ENCODE results near the gene PPFIA4. TPM values are rescaled to one million over a fixed set of nuclear protein-coding genes. Genes with fewer than 3 reads are reported as not detected.

The PPFIA4 gene
- total RNA-seq, 2 donors from 2014 or later, result 5.4 to 18.8 TPM

DNA sequence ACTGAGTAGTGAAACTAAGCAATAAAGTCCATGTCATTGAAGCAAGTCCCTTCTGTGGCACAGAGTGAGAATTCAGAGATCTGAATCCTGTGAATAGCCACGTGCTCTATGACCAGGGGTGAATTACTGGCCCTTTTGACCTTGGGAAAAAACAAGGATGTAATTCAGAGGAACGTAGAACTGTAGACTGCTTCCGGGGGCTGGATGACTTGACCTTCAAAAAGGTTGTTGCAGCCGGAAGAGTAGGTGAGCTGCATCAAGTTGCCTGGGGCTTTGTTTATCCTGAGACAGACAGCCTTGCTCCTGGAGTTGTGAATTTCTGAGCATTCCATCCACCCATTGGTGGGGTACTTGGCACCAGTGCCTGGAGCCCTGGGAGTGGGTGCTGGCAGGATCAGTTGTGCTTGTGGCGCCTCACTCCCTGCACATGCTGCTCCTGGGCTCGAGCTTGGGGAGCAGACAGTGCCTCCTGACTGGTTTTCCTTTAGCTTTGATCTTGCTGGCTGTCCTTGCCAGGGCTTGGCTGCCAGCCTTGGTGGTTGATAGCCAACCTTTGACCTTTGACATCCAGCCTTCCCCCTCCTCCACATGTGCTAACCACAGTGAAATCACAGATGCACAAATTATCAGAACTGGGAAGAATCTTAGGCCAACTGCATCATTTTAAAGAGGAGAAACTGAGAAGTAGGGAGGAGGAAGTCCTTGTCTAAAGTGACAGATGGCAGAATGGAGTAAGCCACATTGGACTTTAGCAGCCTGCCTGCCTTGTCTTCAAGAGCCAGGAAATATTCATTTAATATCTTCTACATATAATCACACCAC is 75.7 kb downstream of the PPFIA4 start:
- H3K27me3 Mint-ChIP-seq (ENCODE audit: low read depth), result peaks cover 10% of the 10 kb centered on the region
- no peak for DNase-seq

DNA sequence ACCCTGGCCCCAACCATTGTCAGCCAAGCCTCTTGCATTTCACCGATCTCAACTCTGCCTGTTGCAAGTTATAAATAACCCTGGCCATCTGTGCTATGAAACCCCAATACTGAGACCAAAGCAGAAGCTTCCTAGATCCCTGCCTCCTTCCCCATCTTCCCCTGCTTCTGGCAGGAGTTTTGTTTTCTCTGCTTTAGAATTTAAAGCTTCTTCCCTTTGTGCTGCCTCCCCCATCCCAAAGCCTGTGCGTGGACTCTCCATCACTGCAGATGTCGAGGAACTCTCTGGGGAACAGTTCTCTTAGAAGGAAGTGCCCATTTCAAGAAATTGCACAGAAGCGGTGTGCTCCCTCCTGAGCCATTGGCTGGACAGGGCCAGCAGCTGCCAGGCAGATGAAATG is 76.9 kb downstream of the PPFIA4 start:
- DNase-seq (no peak), ATAC-seq (replicated peaks in 1 of 2) (no peak)
- peaks cover 0 to 2% of the 10 kb centered on the region in 2 donors for H3K9me3 Mint-ChIP-seq
- H3K4me1 Mint-ChIP-seq (ENCODE audit: low read depth), result no peaks in the 10 kb centered on the region
- H3K27ac Mint-ChIP-seq, result no peak overlapping the region
- H3K36me3 Mint-ChIP-seq (ENCODE audit: insufficient read depth in 2 of 2), result no peaks in the 10 kb centered on the region
- no peak overlapping the region for H3K4me3 Mint-ChIP-seq
- H3K27me3 Mint-ChIP-seq (ENCODE audit: low read depth), result peaks cover 22% of the 10 kb centered on the region

More for the DNA sequence above, 75.7 kb downstream of the PPFIA4 start:
- Mint-ChIP-seq H3K27ac (no peak overlapping the region), H3K4me3 (no peak overlapping the region), H3K4me1 (ENCODE audit: low read depth) (no peaks in the 10 kb centered on the region), H3K36me3 (ENCODE audit: insufficient read depth in 2 of 2) (no peaks in the 10 kb centered on the region), H3K9me3 (peaks cover 0 to 2% of the 10 kb centered on the region in 2 donors)
- no peak for ATAC-seq (replicated peaks in 1 of 2)

DNA sequence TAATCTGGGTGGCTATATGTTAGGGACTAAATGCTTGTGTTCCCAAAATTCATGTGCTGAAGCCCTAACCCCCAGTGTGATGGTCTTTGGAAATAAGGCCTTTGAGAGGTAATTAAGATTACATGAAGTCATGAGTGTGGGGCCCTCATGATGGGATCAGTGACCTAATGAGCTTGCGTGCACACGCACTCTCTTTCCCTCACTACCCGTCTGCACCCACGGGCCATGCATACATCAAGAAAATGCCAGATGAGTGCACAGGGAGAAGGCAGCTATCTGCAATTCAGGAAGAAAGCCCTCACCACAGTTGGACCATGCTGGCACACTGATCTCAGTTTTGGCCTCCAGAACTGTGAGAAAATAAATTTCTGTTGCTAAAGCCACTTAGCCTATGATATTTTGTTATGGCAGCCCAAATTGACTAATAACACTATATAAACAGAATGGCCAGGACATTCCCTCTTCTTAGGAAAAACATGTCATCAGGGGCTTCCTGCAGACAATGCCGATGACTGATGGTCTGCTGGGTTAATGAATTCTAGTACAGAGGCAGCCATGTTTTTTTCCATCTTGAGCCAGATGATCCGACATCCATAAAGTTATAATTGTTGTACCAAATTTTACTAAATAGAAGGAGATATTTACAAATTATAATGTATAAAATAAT is 77.7 kb downstream of the PPFIA4 start:
- H3K9me3 Mint-ChIP-seq, result peaks cover 0 to 2% of the 10 kb centered on the region in 2 donors

DNA sequence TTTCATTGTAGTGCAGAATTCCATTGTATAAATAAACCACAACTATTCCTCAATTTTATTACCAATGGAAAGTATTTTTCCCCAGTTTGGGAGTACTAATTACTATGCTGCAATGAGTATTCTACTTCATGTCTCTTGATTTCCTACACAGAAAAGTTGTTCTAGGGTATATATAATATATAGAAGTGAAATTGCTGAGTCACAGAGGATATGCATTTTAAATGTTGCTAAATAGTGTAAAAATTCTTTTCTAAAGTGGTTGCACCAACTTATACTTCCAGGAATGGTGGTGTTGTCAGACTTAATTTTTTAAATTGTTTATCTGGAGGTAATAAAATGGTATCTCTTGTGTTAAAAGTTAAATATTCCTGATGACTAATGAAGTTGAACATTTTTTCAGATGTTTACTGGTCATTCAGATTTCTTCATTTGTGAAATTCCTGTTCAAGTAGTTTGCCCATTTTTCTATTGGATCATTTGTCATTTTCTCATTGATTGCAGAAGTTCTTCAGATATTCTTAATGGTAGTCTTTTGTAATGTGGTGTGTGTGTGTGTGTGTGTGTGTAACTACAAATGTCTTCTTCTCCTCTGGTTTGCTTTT is 78.6 kb downstream of the PPFIA4 start:
- Mint-ChIP-seq H3K36me3 (ENCODE audit: insufficient read depth in 2 of 2) (no peaks in the 10 kb centered on the region), H3K4me1 (ENCODE audit: low read depth) (no peaks in the 10 kb centered on the region), H3K4me3 (no peak overlapping the region), H3K27ac (no peak overlapping the region), H3K27me3 (ENCODE audit: low read depth) (peaks cover 39% of the 10 kb centered on the region), H3K9me3 (peaks cover 0 to 2% of the 10 kb centered on the region in 2 donors)
- ATAC-seq (replicated peaks in 1 of 2) (no peak), DNase-seq (no peak)

More for the DNA sequence above, 77.7 kb downstream of the PPFIA4 start:
- H3K27me3 Mint-ChIP-seq (ENCODE audit: low read depth), result peaks cover 29% of the 10 kb centered on the region
- no peaks in the 10 kb centered on the region for H3K4me1 Mint-ChIP-seq (ENCODE audit: low read depth)
- H3K36me3 Mint-ChIP-seq (ENCODE audit: insufficient read depth in 2 of 2), result no peaks in the 10 kb centered on the region
- no peak overlapping the region for H3K27ac Mint-ChIP-seq
- DNase-seq (no peak), ATAC-seq (replicated peaks in 1 of 2) (no peak)
- no peak overlapping the region for H3K4me3 Mint-ChIP-seq

- Mint-ChIP-seq H3K4me1 (ENCODE audit: low read depth) (no peaks in the 10 kb centered on the region), H3K4me3 (no peak overlapping the region), H3K27me3 (ENCODE audit: low read depth) (peaks cover 43% of the 10 kb centered on the region), H3K9me3 (no peaks in the 10 kb centered on the region), H3K27ac (no peak overlapping the region), H3K36me3 (ENCODE audit: insufficient read depth in 2 of 2) (no peaks in the 10 kb centered on the region)
- DNase-seq (no peak), ATAC-seq (replicated peaks in 1 of 2) (no peak)
Measured at GRCh38 chr1:203112475-203112874, 86.2 kb downstream of the PPFIA4 start.

GRCh38 chr1:203113308-203113707 is 87.0 kb downstream of the PPFIA4 start:
- no peak overlapping the region for H3K27ac Mint-ChIP-seq
- no peaks in the 10 kb centered on the region for H3K9me3 Mint-ChIP-seq
- ATAC-seq (replicated peaks in 1 of 2) (no peak), DNase-seq (no peak)
- H3K27me3 Mint-ChIP-seq (ENCODE audit: low read depth), result peaks cover 43% of the 10 kb centered on the region
- H3K36me3 Mint-ChIP-seq (ENCODE audit: insufficient read depth in 2 of 2), result no peaks in the 10 kb centered on the region
- H3K4me3 Mint-ChIP-seq, result no peak overlapping the region
- H3K4me1 Mint-ChIP-seq (ENCODE audit: low read depth), result no peaks in the 10 kb centered on the region

DNA sequence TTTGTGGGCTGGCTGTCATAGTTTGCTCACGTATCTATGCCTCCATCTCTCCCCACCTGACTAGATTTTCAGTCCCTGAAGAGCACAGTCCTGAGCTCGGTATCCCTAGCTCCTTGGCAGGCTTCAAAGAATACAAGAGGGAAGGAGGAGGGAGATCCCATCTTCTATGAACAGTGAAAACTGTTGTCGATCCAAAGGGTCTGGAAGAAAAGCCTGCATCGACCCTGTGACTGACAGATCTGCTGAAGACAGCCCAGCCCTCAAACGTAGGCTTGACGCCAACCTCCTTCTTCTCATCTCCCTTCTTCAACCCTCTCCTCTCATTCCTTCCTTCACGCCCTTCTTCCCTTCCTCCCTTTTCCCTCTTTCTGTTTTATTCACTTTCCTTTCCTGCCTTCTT is 87.9 kb downstream of the PPFIA4 start:
- Mint-ChIP-seq H3K27me3 (ENCODE audit: low read depth) (peaks cover 40% of the 10 kb centered on the region), H3K4me3 (no peak overlapping the region), H3K27ac (no peak overlapping the region), H3K4me1 (ENCODE audit: low read depth) (no peaks in the 10 kb centered on the region), H3K36me3 (ENCODE audit: insufficient read depth in 2 of 2) (no peaks in the 10 kb centered on the region), H3K9me3 (no peaks in the 10 kb centered on the region)
- ATAC-seq (replicated peaks in 1 of 2) (no peak), DNase-seq (no peak)

GRCh38 chr1:203116091-203116820 is 90.0 kb downstream of the PPFIA4 start:
- no peaks in the 10 kb centered on the region for H3K9me3 Mint-ChIP-seq
- no peak overlapping the region for H3K27ac Mint-ChIP-seq
- no peak for DNase-seq
- no peaks in the 10 kb centered on the region for H3K36me3 Mint-ChIP-seq (ENCODE audit: insufficient read depth in 2 of 2)
- no peak for ATAC-seq (replicated peaks in 1 of 2)
- no peaks in the 10 kb centered on the region for H3K4me1 Mint-ChIP-seq (ENCODE audit: low read depth)
- peaks cover 45% of the 10 kb centered on the region for H3K27me3 Mint-ChIP-seq (ENCODE audit: low read depth)
- no peak overlapping the region for H3K4me3 Mint-ChIP-seq

DNA sequence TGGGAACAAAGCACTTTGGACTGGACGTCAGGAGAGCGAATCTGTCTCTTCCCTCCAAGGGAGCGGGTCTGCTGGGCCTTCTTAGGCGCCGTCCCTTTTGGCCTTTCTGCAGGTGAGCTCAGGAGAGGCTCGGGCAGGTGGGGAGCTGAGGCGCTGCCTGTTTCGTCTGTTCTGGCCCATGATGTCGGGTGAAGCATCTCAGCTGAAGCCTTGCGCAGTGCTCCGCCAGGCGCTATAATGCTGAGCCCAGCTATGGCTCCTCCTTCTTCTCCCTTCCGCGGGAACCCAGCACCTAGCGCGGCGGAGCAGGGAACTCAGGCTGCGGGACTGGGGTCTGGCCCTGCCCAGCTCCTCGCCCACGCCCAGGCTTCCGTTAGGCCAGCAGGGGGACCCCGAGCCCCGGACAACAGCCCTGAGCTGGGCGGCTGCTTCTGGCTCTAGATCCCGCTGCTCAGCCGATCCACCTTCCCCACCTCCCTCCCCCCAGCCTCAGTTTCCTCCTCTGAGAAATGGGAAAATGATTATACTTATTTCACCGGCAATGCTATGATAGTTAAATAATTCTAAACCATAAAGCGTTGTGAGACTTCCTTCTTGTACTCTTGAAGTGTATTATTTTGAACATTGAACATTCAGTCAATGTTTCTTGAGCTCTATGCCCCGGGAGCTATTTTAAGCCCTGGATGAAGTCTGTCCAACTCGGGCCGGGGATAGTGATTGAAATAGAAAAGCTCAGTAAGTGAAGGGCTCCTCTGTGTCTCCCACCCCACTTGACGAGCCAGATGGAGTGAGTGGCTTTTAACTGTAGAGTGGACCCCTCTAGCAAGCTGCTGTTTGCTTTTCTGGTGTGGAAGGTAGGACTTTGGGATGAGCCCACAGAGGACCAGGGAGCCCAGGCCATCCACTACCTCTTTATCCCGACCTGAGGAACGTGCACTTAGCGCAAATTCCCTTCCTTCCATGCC is 91.6 kb downstream of the PPFIA4 start:
- Mint-ChIP-seq H3K9me3 (no peaks in the 10 kb centered on the region), H3K36me3 (ENCODE audit: insufficient read depth in 2 of 2) (no peaks in the 10 kb centered on the region), H3K4me1 (ENCODE audit: low read depth) (no peaks in the 10 kb centered on the region), H3K27me3 (ENCODE audit: low read depth) (peaks cover 58% of the 10 kb centered on the region), H3K27ac (no peak overlapping the region), H3K4me3 (no peak overlapping the region)
- DNase-seq (peak; percentile 55 to 63), ATAC-seq (replicated peaks in 1 of 2) (peak; percentile 60 to 62)

- ATAC-seq (replicated peaks in 1 of 2), result no peak
- no peak overlapping the region for H3K4me3 Mint-ChIP-seq
Measured at GRCh38 chr1:203120325-203121153, 94.2 kb downstream of the PPFIA4 start.

DNA sequence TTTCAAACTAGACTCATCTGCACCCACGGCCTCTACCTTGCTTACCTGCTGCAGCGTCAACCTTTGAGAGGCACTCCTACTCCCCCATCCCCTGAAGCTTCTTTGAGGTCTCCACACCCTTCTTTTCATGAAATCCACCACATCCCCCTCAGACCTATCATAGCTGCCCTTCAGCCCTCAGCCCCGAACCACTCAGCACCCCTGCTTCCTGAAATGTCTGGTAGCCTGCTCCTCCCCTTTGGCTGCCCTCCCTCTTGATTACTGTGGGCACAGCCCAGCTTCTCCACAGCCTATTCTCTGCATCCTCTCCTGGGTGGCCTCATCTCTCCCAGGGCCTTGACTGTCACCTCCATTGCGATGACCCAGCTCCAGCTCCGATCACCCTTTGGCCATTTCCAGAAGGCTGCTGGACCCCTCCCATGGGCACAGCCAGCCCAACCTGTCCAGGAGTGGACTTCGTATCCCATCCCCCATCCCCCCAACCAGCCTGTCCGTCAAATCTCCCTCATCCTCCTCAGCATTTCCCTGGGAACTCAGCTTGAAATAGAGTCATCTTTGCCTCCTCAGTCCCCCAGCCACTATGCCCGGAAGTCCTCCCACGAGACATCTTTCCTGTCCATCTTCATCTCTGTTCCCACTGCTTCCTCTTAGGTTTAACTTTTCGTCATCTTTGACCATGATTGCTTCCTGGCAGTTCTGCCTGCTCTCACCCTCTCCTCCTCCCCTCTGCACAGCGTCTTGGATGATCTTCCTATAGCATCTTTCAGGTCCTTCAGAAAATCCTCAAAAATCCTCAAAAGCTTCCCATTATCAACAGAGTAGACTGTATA is 95.1 kb downstream of the PPFIA4 start:
- Mint-ChIP-seq H3K36me3 (ENCODE audit: insufficient read depth in 2 of 2) (no peaks in the 10 kb centered on the region), H3K27me3 (ENCODE audit: low read depth) (peaks cover 70% of the 10 kb centered on the region), H3K4me1 (ENCODE audit: low read depth) (no peaks in the 10 kb centered on the region), H3K4me3 (no peak overlapping the region), H3K27ac (no peak overlapping the region), H3K9me3 (no peaks in the 10 kb centered on the region)
- DNase-seq (no peak), ATAC-seq (replicated peaks in 1 of 2) (no peak)

More at GRCh38 chr1:203120325-203121153, 94.2 kb downstream of the PPFIA4 start:
- Mint-ChIP-seq H3K36me3 (ENCODE audit: insufficient read depth in 2 of 2) (no peaks in the 10 kb centered on the region), H3K27ac (no peak overlapping the region), H3K27me3 (ENCODE audit: low read depth) (peaks cover 68% of the 10 kb centered on the region), H3K4me1 (ENCODE audit: low read depth) (no peaks in the 10 kb centered on the region), H3K9me3 (no peaks in the 10 kb centered on the region)
- DNase-seq, result no peak
